ENCODE data around the gene NDUFA13. TPM values are rescaled to one million over a fixed set of nuclear protein-coding genes. Genes with fewer than 3 reads are reported as not detected.

NDUFA13 gene
- total RNA-seq, 4 donors from 2014 or later = 26.6 to 83.0 (median 36.0) TPM

DNA sequence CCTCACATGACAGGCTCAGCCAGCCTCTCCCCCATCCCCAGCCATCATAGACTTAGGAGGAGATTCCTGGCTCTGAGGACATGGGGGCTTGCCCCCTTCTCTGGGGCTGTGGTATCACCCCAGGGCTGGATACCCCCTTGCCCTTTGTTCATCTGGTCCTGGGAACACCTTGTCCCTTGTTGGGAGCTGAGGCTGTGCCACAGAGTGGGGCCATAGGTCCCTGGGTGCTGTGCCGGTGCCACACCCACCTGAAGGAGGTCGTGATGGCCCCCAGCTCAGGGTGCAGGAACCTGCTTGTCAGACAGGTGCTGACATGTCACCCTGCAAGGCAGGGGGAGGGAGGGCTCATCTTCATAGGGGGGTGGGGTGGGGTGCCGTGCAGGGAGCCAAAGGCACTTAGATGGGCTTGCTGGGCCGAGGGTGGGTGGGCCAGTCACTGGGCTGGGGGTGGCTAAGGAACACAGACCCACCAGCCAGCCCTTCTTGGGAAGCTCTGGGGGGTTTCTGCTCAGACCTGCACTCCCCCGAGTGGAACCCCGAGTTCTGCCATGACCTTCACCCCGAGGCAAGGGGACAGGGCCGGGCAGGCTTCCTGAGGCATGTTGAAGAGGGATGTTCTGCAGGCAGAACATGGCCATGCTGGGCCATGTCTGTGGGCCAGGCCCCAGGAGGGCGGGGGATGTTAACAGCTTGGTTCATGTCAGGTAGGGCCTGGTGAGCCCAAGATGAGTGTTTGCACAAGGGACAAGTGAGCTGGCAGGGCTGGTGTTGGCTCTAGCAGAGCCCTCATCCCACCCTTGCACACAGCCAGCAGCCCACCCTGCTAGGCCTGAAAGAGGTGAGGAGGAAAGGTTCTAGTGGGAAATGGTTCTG lies 28.7 kb upstream of the NDUFA13 start:
- TF ChIP-seq, protein P1, sequence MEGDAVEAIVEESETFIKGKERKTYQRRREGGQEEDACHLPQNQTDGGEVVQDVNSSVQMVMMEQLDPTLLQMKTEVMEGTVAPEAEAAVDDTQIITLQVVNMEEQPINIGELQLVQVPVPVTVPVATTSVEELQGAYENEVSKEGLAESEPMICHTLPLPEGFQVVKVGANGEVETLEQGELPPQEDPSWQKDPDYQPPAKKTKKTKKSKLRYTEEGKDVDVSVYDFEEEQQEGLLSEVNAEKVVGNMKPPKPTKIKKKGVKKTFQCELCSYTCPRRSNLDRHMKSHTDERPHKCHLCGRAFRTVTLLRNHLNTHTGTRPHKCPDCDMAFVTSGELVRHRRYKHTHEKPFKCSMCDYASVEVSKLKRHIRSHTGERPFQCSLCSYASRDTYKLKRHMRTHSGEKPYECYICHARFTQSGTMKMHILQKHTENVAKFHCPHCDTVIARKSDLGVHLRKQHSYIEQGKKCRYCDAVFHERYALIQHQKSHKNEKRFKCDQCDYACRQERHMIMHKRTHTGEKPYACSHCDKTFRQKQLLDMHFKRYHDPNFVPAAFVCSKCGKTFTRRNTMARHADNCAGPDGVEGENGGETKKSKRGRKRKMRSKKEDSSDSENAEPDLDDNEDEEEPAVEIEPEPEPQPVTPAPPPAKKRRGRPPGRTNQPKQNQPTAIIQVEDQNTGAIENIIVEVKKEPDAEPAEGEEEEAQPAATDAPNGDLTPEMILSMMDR (IDR thresholded peaks at IDR 0.05; ENCODE audit: low read depth) = no peak

DNA sequence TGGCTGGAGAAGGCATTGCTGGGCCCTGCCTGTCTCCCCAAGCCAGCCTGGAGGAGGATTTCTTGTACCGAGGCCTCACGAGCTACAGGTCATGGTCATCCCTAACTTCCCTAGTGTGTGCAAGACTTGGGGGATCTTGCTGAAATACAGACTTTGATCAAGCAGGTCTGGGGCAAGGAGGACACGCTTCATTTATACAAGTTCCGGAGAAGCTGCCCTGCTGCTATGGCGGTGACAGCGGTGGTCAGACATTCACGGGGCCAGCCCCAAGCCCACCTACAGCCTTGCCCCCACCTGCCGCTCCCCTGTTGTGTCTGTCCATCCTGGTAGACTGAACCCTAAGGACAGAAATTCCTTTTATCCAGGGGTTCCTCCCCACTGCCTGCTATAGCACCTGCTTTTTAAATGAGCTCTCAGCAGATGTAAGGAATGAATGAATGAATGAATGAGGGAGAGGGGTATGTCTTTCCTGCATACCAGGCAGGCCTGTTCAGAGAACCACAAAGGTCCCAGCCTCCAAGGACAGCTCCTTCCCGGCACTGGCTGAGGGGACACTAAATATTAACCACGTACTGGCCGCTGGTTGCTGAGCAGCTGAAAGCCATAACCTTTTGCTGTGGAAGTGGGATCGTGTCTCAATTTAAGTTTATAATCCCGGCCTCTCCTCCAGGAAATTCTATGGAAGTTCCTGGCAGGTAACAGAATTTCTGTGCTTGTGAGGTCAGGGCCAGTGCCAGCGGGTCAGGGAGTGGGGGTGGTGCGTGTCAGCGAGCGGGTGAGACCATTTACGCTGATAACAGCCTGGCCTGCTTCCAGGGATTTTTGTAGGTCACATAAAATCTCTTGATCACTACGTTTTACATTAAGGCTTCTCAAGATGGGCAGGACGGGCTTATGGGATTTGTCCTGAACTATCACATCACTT lies 27.8 kb upstream of the NDUFA13 start:
- TF ChIP-seq, protein P1 (IDR thresholded peaks at IDR 0.05; ENCODE audit: low read depth) = no peak

DNA sequence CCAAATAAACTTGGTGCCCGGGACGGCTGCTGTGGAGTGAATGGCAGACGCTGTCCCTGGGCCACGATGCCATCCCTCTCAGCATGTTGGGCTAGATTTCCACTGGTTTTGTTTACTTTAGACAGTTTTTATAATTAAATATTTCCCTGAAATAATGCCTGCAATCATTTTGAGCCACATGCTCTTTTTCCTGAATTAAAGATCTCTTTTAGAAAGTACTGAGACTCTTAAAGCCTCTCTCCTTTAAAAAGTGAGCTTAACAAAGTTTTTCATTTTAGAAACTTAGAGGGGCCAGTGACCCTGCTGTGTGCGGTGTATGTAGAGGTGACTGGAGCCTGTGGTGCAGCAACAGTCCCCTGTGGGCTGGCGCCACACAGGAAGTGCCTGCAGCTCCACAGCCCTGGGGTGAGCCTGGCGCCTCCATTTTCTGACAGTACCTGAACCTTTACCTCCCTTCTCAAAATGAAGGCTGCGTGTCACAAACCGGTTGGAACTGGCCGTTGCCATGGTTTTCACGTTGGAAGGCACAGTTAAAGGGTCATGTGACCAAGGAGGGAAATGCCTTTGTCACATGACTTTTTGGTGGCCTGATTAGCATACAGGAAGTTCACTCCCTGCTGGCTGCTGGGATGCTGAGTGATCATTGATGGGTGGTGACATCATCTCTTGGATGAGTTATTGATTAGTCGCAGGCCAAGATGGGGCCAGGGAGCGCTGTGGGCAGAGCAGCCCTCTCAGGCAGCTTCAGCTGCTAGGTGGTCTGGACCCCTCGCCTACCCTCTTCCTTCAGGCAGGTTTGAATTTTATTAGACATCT lies 26.9 kb upstream of the NDUFA13 start:
- TF ChIP-seq, protein P1 (IDR thresholded peaks at IDR 0.05; ENCODE audit: low read depth) = no peak

DNA sequence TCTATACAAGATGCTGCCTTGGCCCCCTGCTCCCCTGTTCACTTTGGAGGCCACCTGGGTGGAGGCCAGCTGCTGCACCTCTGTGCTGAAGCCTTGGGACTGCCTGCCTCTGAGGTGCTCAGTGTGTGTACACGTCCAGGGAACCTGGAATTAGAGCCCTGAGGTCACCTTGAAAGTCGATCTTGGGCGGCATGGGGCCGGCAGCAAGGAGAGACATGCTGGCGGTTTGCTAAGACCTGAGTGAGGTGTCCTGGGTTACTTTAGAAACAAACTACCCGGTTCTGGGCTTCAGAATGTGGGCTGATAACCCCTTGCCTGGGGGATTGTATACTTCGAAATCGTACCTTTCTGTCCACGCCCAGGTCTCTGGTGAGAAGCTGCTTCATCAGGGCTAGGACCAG lies 26.2 kb upstream of the NDUFA13 start:
- TF ChIP-seq, protein P1 (IDR thresholded peaks at IDR 0.05; ENCODE audit: low read depth) = no peak

DNA sequence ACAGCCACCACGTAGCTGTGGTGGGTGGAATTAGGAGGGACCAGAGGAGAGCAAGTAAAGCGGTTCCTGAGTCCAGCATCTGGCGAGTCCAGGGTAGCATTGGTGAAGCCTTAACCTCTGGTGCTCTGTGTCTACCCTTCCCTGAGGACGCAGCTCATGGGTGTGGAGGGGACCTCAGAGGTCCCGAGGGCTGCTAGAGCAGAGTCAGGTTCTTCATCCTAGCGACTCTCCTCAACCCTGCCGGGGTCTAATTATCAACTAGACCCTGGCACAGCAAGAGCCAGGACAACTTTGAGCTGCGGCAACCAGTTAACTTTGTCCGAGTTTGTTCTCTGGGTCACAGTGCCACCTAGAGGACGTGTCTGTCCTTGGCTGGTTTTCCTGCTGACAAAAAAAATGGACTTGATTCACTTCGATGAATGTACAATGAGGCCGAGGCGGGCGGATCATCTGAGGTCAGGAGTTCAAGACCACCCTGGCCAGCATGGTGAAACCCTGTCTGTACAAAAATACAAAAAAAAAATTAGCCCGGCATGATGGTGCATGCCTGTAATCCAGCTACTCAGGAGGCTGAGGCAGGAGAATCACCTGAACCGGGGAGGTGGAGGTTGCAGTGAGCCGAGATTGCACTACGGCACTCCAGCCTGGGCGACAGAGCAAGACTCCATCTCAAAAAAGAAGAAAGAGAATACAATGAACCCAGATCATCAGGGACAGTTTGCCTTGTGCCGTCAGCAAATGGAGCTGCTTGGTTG lies 25.6 kb upstream of the NDUFA13 start:
- TF ChIP-seq, protein P1 (IDR thresholded peaks at IDR 0.05; ENCODE audit: low read depth) = no peak

DNA sequence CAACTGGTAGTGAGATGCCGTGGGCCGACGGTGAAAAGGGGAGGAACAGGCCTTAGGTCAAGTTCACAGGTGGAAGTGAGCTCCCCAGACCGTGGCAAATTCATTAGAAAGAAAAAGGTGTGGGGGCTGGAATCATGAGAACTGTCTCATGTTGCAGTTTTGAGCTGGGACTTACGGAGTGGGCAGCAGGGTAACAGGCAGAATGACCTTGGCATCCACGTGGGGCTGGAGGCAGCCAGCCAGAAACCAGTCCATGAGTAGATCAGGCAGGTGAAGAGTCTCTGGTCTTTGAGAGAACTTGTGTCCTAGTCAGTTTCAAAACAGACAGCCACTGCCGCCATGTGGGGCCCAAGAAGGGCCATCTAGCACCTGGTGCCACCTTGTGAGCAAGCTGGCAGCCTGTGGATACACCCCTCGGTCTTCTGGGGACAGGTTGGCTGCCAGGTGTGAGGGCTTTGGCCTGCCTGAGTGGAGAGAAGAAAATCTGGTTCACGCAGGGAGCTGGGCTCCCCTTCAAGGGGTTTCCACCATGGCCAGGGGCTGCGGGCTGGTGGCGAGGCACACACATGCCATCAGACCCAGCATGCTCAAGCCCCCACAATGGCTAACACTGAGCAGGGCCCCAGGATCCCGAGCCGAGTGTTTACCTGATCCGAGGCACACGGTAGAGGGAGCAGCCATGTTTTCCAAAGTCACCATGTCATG lies 24.6 kb upstream of the NDUFA13 start:
- TF ChIP-seq, protein P1 (IDR thresholded peaks at IDR 0.05; ENCODE audit: low read depth) = no peak
